Upper lobe of left lung (tissue), 4 donors: ENCODE results near the gene PECR.

ENCODE experiments used
- CTCF ChIP-seq, 6 experiments: fragments of 450-650 bp in 4 of 6; fragments of 200-600 bp in 2 of 6; sonication (generic) in 2 of 6; IDR thresholded peaks; one replicate each; pipeline ENCODE4 v1.5.1; 2016 to 2019; ENCODE audit warnings: antibody characterized with exemption in 6 of 6
- EP300 ChIP-seq, 4 donors: sonication (generic); formaldehyde crosslinking; IDR thresholded peaks; one replicate each; pipeline ENCODE4 v1.5.1; 2017; ENCODE audit warnings: antibody characterized with exemption in 4 of 4, control low read depth in 2 of 4

DNA sequence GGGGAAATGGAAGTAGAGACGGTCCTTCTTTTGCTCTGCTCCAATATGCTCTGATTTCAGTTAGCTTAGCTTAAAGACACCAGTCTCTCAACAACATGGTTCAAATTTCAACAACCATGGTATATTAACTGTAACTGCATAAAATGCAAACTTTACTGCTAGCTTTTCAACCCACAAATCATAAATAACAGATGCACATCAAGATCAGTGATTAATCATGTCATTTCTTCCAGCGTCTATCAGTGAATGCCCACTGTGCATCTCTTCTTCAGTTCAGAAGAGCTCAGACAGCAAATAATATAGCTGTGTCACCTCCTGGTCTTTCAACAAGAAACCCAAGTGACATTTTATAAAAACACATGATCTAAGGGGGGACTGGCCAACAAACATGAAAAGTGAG is 12.6 kb downstream of the PECR start:
- TF ChIP-seq CTCF (IDR thresholded peaks at IDR 0.05) (no peak), EP300 (IDR thresholded peaks at IDR 0.05) (no peak)
